GM12872 (cell line): ENCODE measurements around the gene TRPM2.

Experiments used
- CTCF ChIP-seq: IDR thresholded peaks from 3 replicates; pipeline ENCODE4 v1.5.1; 2011; ENCODE audit warnings: low read depth, mild to moderate bottlenecking, low read length, moderate library complexity; ENCODE audit not compliant: insufficient read depth

The TRPM2 gene

GRCh38 chr21:44338971-44339910, 14.2 kb upstream of the TRPM2 start, which contains the start of gene CFAP410:
Gene CFAP410, minus strand, starts transcription at chr21:44339390. Its CDS starts 196 bp downstream, at chr21:44339194.
- no peak for TF ChIP-seq CTCF

DNA sequence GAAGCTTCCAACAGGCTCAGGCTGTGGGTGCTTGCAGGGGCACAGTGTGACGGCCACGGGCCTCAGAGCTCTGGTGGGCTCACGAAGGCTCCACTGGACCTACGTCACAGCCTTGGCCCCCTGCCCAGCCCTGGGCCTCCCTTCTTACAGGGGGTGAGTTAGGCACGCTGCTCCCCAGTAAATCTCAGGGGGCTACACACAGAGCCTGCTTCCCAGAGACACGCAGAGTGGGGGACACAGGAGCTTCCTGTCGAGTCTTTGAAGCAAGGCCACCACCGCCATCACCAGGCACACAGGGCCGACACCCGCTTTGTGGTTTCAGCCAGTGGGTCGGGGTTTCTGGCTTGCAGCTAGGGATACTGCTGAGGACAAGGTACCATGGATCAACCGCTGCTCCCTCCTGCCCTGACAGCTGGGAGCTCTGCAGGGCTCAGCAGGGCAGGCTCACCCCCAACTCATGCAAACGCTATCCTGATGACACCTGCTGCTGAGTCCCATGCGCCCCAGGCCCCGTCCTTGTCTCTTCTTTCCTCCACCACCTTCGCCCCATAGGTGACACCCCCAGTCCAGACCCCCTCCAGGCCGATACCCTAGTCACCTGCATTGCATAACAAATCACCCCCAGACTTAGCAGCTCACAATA, 8.8 kb upstream of the TRPM2 start:
- no peak for TF ChIP-seq CTCF

GRCh38 chr21:44345495-44345894, 7.9 kb upstream of the TRPM2 start:
- no peak for TF ChIP-seq CTCF

DNA sequence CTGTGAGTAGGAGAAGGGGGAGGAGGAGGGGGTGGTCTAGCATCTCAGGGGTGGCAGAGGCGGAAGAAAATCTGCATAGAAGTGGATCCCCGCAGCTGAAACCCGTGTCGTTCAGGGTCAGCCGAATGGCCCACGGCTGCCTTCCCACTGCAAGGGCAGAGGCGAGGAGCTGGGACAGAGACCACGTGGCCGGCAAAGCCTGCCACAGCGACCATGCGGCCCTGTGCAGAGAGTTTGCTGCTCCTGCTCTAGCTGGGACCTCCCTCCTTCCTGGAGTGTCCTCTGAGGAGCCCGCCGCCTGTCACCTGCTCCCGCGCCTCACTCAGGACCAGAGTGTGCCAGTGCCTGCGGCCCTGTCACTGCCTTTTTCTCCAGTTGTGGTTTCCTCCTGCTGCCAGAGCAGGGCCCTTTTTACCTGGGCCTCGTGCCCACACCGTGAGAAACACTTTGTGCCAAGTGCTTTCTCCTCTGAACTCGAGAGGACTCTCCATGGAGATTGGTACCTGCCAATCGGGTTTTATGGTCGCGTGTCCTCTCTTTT, 5.4 kb upstream of the TRPM2 start:
- TF ChIP-seq CTCF, result no peak

GRCh38 chr21:44348861-44349260, 4.6 kb upstream of the TRPM2 start:
- no peak for TF ChIP-seq CTCF

- TF ChIP-seq CTCF, result no peak
Observed at GRCh38 chr21:44349416-44349846, 4.0 kb upstream of the TRPM2 start.
